Measurements from ENCODE around the gene NT5DC2.
"Not testable (repeated sequence)": the region's sequence is repeated elsewhere in the genome, so short reads cannot be mapped to it uniquely, and the experiment has no call there.

NT5DC2 gene

GRCh38 chr3:52528586-52529375 is 4.9 kb downstream of the NT5DC2 start:
- DNase-seq (ENCODE audit: low read depth) = no peak
- H3K4me3 ChIP-seq (ENCODE audit: low read depth, low read length) = no peak overlapping the region
- no peak for TF ChIP-seq CTCF (conservative IDR thresholded peaks at IDR 0.05; ENCODE audit: low read depth, low read length)

GRCh38 chr3:52527732-52528585 is 5.7 kb downstream of the NT5DC2 start:
- TF ChIP-seq CTCF (conservative IDR thresholded peaks at IDR 0.05; ENCODE audit: low read depth, low read length) = no peak
- DNase-seq (ENCODE audit: low read depth) = no peak

GRCh38 chr3:52527039-52527731 is 6.5 kb downstream of the NT5DC2 start:
- TF ChIP-seq CTCF (conservative IDR thresholded peaks at IDR 0.05; ENCODE audit: low read depth, low read length) = no peak
- peak; percentile 21 for DNase-seq (ENCODE audit: low read depth)
- H3K4me3 ChIP-seq (ENCODE audit: low read depth, low read length) = no peak overlapping the region

More at GRCh38 chr3:52527732-52528585, 5.7 kb downstream of the NT5DC2 start:
- H3K4me3 ChIP-seq (ENCODE audit: low read depth, low read length) = no peak overlapping the region

- not testable (repeated sequence) for H3K4me3 ChIP-seq (ENCODE audit: low read depth, low read length); DNase-seq (ENCODE audit: low read depth)
These were observed 7.0 kb downstream of the NT5DC2 start for GRCh38 chr3:52526671-52527038.

GRCh38 chr3:52525680-52526561 is 7.7 kb downstream of the NT5DC2 start:
- no peak for DNase-seq (ENCODE audit: low read depth)
- no peak overlapping the region for H3K4me3 ChIP-seq (ENCODE audit: low read depth, low read length)
- no peak for TF ChIP-seq CTCF (conservative IDR thresholded peaks at IDR 0.05; ENCODE audit: low read depth, low read length)

GRCh38 chr3:52524752-52525679 is 8.6 kb downstream of the NT5DC2 start:
- H3K4me3 ChIP-seq (ENCODE audit: low read depth, low read length) = no peak overlapping the region
- DNase-seq (ENCODE audit: low read depth) = no peak
- no peak for TF ChIP-seq CTCF (conservative IDR thresholded peaks at IDR 0.05; ENCODE audit: low read depth, low read length)
